GM12878 (cell line): Measurements from ENCODE around the gene SLC34A3. TPM values are rescaled to one million over a fixed set of nuclear protein-coding genes. Genes with fewer than 3 reads are reported as not detected.

Source experiments
- ATF7 ChIP-seq: fragments of 450-650 bp; IDR thresholded peaks from 2 replicates; pipeline ENCODE4 v1.6.1; 2016; ENCODE audit warnings: low read depth, mild to moderate bottlenecking
- BMI1 ChIP-seq: fragments of 450-650 bp; IDR thresholded peaks from 2 replicates; pipeline ENCODE4 v1.6.1; 2016; ENCODE audit warnings: mild to moderate bottlenecking, moderate library complexity, borderline replicate concordance
- CREB1 ChIP-seq: IDR thresholded peaks from 2 replicates; pipeline ENCODE4 v1.6.1; 2012; ENCODE audit warnings: low read depth, mild to moderate bottlenecking, inconsistent platforms
- FOS ChIP-seq: IDR thresholded peaks from 3 replicates; pipeline ENCODE4 v1.6.1; 2011; ENCODE audit warnings: borderline replicate concordance; ENCODE audit not compliant: insufficient read length; ENCODE audit errors: extremely low read depth
- MTA2 ChIP-seq: fragments of 450-650 bp; IDR thresholded peaks from 2 replicates; pipeline ENCODE4 v1.6.1; 2016; ENCODE audit warnings: low read depth, mild to moderate bottlenecking, moderate library complexity
- NFIC ChIP-seq: IDR thresholded peaks from 2 replicates; pipeline ENCODE4 v1.6.1; 2012; ENCODE audit warnings: low read depth, mild to moderate bottlenecking, inconsistent platforms, low read length, moderate library complexity
- NFYA ChIP-seq: IDR thresholded peaks from 2 replicates; pipeline ENCODE4 v1.6.1; 2011; ENCODE audit warnings: low read depth, mild to moderate bottlenecking, low read length, improper control_type of control experiment, borderline replicate concordance
- RB1 ChIP-seq: fragments of 450-650 bp; formaldehyde crosslinking; IDR thresholded peaks from 2 replicates; pipeline ENCODE4 v1.6.1; 2017; ENCODE audit warnings: mild to moderate bottlenecking, borderline replicate concordance
- RBBP5 ChIP-seq: fragments of 200-600 bp; sonication (generic); conservative IDR thresholded peaks from 2 replicates; pipeline ENCODE4 v1.6.1; 2016
- RELA ChIP-seq: fragments of 450-650 bp; IDR thresholded peaks from 2 replicates; pipeline ENCODE4 v1.8.0; 2014; ENCODE audit warnings: borderline replicate concordance; ENCODE audit not compliant: partially characterized antibody
- SMARCA5 ChIP-seq: fragments of 450-650 bp; IDR thresholded peaks from 2 replicates; pipeline ENCODE4 v1.6.1; 2017; ENCODE audit warnings: mild to moderate bottlenecking
- SP1 ChIP-seq: IDR thresholded peaks from one replicate; pipeline ENCODE4 v1.6.1; 2011; ENCODE audit warnings: low read depth, low read length
- STAT1 ChIP-seq: fragments of 450-650 bp; conservative IDR thresholded peaks from 2 replicates; pipeline ENCODE4 v1.6.1; 2014; ENCODE audit warnings: antibody characterized with exemption, mild to moderate bottlenecking
- ZSCAN29 ChIP-seq: fragments of 450-650 bp; IDR thresholded peaks from 2 replicates; pipeline ENCODE4 v1.6.1; 2017; ENCODE audit warnings: mild to moderate bottlenecking, moderate library complexity
- polyA plus RNA-seq, 11 experiments: library from polyadenylated mRNA; depleted of rRNA in 4 of 11; unstranded in 6 of 11; stranded (reverse) in 5 of 11; fragments of >200 nt; fragmentation: Nextera tagmentation in 4 of 11; fragmentation: Illumina TruSeq in 1 of 11; extraction: Ambion mirVana in 4 of 11; extraction: Trizol in 1 of 11; gene quantifications; 1 replicate in 1 of 11; 2 replicates in 10 of 11; pipeline versions ENCODE4 v1.2.1 to v1.2.3, GENCODE V29; 2011 to 2016; ENCODE audit warnings: inconsistent platforms in 2 of 11, missing spikeins in 2 of 11, low read depth in 1 of 11
- total RNA-seq, 4 experiments: library from RNA; depleted of rRNA in 3 of 4; stranded (reverse); fragments of >200 nt in 3 of 4; fragmentation: Illumina TruSeq in 1 of 4; extraction: Trizol in 1 of 4; gene quantifications; 2 replicates each; pipeline versions ENCODE4 v1.2.1 to v1.2.3, GENCODE V29; 2013 to 2021
- TF ChIP-seq, protein P1 (sequence below), 3 experiments: IDR thresholded peaks in 2 of 3; conservative IDR thresholded peaks in 1 of 3; 2 replicates each; pipeline ENCODE4 v1.5.1; 2011; ENCODE audit warnings: low read depth in 3 of 3, low read length in 3 of 3, mild to moderate bottlenecking in 3 of 3, control low read depth in 2 of 3, moderate library complexity in 2 of 3, inconsistent platforms in 1 of 3, mixed read lengths in 1 of 3; ENCODE audit not compliant: control insufficient read depth in 2 of 3, insufficient read depth in 1 of 3; ENCODE audit errors: extremely low read depth in 1 of 3
- TF ChIP-seq, protein P2 (sequence below): fragments of 450-650 bp; IDR thresholded peaks from 2 replicates; pipeline ENCODE4 v1.6.1; 2016; ENCODE audit warnings: mild to moderate bottlenecking, moderate library complexity, borderline replicate concordance
- TF ChIP-seq, protein P3 (sequence below): fragments of 450-650 bp; IDR thresholded peaks from 2 replicates; pipeline ENCODE4 v1.6.1; 2017; ENCODE audit warnings: mild to moderate bottlenecking
- TF ChIP-seq, protein P4 (sequence below): fragments of 450-650 bp; IDR thresholded peaks from 2 replicates; pipeline ENCODE4 v1.6.1; 2017; ENCODE audit warnings: mild to moderate bottlenecking, moderate library complexity

SLC34A3 gene
- total and polyA plus RNA-seq, 10 of the 15 experiments (the other 5 are each of a cell fraction or from before 2014, with no cell fraction given) = not detected

DNA sequence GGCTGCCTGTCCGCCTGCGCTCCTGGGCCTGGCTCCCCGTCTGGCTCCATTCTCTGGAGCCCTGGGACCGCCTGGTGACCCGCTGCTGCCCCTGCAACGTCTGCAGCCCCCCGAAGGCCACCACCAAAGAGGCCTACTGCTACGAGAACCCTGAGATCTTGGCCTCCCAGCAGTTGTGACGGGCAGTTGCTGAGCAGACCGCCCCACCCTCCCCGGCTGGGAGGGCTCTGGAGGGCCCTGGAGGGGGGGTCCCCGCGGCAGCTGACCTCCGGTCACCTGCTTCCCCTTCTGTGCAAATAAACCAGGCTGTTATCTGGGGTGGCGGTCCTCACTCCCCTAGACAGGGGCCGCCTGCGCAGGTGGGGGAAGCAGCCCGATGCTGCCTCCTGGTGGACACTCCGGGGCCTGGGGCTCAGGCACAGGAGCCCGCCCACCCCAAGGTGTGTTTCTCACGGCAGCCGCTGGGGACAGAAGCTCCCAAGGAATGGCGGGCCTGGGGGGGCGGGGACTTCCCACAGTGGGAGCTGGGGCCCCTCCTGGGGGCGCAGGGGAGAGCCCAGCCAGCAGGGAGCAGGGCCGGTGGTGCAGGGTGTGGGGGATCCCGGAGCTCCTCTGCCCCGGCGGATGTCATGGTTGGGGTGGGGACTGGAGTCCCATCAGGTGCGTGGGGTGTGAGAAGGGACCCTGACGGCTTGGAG is 5.7 kb downstream of the SLC34A3 start (continued):
- TF ChIP-seq, protein P1, sequence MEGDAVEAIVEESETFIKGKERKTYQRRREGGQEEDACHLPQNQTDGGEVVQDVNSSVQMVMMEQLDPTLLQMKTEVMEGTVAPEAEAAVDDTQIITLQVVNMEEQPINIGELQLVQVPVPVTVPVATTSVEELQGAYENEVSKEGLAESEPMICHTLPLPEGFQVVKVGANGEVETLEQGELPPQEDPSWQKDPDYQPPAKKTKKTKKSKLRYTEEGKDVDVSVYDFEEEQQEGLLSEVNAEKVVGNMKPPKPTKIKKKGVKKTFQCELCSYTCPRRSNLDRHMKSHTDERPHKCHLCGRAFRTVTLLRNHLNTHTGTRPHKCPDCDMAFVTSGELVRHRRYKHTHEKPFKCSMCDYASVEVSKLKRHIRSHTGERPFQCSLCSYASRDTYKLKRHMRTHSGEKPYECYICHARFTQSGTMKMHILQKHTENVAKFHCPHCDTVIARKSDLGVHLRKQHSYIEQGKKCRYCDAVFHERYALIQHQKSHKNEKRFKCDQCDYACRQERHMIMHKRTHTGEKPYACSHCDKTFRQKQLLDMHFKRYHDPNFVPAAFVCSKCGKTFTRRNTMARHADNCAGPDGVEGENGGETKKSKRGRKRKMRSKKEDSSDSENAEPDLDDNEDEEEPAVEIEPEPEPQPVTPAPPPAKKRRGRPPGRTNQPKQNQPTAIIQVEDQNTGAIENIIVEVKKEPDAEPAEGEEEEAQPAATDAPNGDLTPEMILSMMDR (IDR thresholded peaks at IDR 0.05 in 2 of 3, conservative IDR thresholded peaks at IDR 0.05 in 1 of 3; ENCODE audit: control insufficient read depth in 2 of 3, extremely low read depth in 1 of 3, insufficient read depth in 1 of 3, low read depth in 3 of 3, low read length in 3 of 3) = peak; percentile 99 to 100 (median 100); a peak in 5 of 6 replicates
- TF ChIP-seq, protein P2, sequence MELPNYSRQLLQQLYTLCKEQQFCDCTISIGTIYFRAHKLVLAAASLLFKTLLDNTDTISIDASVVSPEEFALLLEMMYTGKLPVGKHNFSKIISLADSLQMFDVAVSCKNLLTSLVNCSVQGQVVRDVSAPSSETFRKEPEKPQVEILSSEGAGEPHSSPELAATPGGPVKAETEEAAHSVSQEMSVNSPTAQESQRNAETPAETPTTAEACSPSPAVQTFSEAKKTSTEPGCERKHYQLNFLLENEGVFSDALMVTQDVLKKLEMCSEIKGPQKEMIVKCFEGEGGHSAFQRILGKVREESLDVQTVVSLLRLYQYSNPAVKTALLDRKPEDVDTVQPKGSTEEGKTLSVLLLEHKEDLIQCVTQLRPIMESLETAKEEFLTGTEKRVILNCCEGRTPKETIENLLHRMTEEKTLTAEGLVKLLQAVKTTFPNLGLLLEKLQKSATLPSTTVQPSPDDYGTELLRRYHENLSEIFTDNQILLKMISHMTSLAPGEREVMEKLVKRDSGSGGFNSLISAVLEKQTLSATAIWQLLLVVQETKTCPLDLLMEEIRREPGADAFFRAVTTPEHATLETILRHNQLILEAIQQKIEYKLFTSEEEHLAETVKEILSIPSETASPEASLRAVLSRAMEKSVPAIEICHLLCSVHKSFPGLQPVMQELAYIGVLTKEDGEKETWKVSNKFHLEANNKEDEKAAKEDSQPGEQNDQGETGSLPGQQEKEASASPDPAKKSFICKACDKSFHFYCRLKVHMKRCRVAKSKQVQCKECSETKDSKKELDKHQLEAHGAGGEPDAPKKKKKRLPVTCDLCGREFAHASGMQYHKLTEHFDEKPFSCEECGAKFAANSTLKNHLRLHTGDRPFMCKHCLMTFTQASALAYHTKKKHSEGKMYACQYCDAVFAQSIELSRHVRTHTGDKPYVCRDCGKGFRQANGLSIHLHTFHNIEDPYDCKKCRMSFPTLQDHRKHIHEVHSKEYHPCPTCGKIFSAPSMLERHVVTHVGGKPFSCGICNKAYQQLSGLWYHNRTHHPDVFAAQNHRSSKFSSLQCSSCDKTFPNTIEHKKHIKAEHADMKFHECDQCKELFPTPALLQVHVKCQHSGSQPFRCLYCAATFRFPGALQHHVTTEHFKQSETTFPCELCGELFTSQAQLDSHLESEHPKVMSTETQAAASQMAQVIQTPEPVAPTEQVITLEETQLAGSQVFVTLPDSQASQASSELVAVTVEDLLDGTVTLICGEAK = no peak
- TF ChIP-seq NFIC (no peak), RB1 (peak; percentile 86; the same call in 1 of the 2 replicates), ZSCAN29 (no peak), RELA (peak; percentile 93), RBBP5 (no peak), FOS (no peak), SMARCA5 (peak; percentile 95), NFYA (no peak), SP1 (peak; percentile 23), MTA2 (peak; percentile 68; the same call in 1 of the 2 replicates), STAT1 (0 out of 2 replicates have a peak, but pooled peaks have one; percentile 76), CREB1 (no peak), BMI1 (no peak), ATF7 (no peak; the same call in 1 of the 2 replicates)
- TF ChIP-seq, protein P3, sequence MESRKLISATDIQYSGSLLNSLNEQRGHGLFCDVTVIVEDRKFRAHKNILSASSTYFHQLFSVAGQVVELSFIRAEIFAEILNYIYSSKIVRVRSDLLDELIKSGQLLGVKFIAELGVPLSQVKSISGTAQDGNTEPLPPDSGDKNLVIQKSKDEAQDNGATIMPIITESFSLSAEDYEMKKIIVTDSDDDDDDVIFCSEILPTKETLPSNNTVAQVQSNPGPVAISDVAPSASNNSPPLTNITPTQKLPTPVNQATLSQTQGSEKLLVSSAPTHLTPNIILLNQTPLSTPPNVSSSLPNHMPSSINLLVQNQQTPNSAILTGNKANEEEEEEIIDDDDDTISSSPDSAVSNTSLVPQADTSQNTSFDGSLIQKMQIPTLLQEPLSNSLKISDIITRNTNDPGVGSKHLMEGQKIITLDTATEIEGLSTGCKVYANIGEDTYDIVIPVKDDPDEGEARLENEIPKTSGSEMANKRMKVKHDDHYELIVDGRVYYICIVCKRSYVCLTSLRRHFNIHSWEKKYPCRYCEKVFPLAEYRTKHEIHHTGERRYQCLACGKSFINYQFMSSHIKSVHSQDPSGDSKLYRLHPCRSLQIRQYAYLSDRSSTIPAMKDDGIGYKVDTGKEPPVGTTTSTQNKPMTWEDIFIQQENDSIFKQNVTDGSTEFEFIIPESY = peak; percentile 68
- TF ChIP-seq, protein P4, sequence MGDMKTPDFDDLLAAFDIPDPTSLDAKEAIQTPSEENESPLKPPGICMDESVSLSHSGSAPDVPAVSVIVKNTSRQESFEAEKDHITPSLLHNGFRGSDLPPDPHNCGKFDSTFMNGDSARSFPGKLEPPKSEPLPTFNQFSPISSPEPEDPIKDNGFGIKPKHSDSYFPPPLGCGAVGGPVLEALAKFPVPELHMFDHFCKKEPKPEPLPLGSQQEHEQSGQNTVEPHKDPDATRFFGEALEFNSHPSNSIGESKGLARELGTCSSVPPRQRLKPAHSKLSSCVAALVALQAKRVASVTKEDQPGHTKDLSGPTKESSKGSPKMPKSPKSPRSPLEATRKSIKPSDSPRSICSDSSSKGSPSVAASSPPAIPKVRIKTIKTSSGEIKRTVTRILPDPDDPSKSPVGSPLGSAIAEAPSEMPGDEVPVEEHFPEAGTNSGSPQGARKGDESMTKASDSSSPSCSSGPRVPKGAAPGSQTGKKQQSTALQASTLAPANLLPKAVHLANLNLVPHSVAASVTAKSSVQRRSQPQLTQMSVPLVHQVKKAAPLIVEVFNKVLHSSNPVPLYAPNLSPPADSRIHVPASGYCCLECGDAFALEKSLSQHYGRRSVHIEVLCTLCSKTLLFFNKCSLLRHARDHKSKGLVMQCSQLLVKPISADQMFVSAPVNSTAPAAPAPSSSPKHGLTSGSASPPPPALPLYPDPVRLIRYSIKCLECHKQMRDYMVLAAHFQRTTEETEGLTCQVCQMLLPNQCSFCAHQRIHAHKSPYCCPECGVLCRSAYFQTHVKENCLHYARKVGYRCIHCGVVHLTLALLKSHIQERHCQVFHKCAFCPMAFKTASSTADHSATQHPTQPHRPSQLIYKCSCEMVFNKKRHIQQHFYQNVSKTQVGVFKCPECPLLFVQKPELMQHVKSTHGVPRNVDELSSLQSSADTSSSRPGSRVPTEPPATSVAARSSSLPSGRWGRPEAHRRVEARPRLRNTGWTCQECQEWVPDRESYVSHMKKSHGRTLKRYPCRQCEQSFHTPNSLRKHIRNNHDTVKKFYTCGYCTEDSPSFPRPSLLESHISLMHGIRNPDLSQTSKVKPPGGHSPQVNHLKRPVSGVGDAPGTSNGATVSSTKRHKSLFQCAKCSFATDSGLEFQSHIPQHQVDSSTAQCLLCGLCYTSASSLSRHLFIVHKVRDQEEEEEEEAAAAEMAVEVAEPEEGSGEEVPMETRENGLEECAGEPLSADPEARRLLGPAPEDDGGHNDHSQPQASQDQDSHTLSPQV = peak; percentile 95
